ENCODE measurements around the gene LILRB1.

- TF ChIP-seq HDGF (IDR thresholded peaks at IDR 0.05; ENCODE audit: borderline replicate concordance) (no peak), PKNOX1 (IDR thresholded peaks at IDR 0.05) (no peak), NFRKB (IDR thresholded peaks at IDR 0.05) (no peak), FOXK2 (IDR thresholded peaks at IDR 0.05) (no peak), FOXM1 (IDR thresholded peaks at IDR 0.05; ENCODE audit: borderline replicate concordance) (no peak), ZNF384 (IDR thresholded peaks at IDR 0.05) (no peak), BHLHE40 (IDR thresholded peaks at IDR 0.05; ENCODE audit: borderline replicate concordance) (no peak), SP1 (IDR thresholded peaks at IDR 0.05) (no peak), CTBP1 (IDR thresholded peaks at IDR 0.05; ENCODE audit: borderline replicate concordance) (no peak), LEF1 (IDR thresholded peaks at IDR 0.05; ENCODE audit: borderline replicate concordance) (no peak), FOXA1 (IDR thresholded peaks at IDR 0.05) (no peak), TARDBP (IDR thresholded peaks at IDR 0.05) (no peak)
Measured at GRCh38 chr19:54614726-54615125, 15.6 kb upstream of the LILRB1 start.

All from HEK293T (cell line).